CD4-positive, alpha-beta T cell (primary cell): ENCODE results near the gene MSANTD2. TPM values are rescaled to one million over a fixed set of nuclear protein-coding genes. Genes with fewer than 3 reads are reported as not detected.

Experiments
- ATAC-seq: fragments of 200-7000 bp; cut with Tn5 transposase; one replicate; pipeline ENCODE4 v1.10.0; 2022; ENCODE audit warnings: mild to moderate bottlenecking; ENCODE audit not compliant: poor library complexity
- CTCF ChIA-PET: fragments of 350-600 bp; sonication (Branson Sonifier 250); formaldehyde crosslinking; loops from one replicate; lab custom pipeline; 2021; ENCODE audit warnings: antibody characterized with exemption, inconsistent platforms; lab: Charles Lee
- POLR2A ChIA-PET: fragments of 350-600 bp; sonication (Branson Sonifier 250); formaldehyde crosslinking; loops from one replicate; lab custom pipeline; 2021; ENCODE audit warnings: antibody characterized with exemption, inconsistent platforms; lab: Charles Lee
- DNase-seq, 14 experiments: peaks; one replicate each; pipeline ENCODE4 v3.0.0-alpha.2; 2013 to 2020; ENCODE audit warnings: mixed read lengths in 2 of 14
- H3K27ac ChIP-seq, 2 donors: one replicate each; pipeline versions ENCODE4 v1.5.1 to v1.7.0; 2013; ENCODE audit warnings: low read length in 2 of 2, low read depth in 1 of 2, mild to moderate bottlenecking in 1 of 2
- H3K27me3 ChIP-seq, 2 experiments: 1 replicate in 1 of 2; 2 replicates in 1 of 2; pipeline versions ENCODE4 v1.6.1 to v1.7.0; 2013; ENCODE audit warnings: low read length in 2 of 2, control low read depth in 1 of 2, mild to moderate bottlenecking in 1 of 2, moderate library complexity in 1 of 2; ENCODE audit not compliant: insufficient read depth in 2 of 2, control insufficient read depth in 1 of 2
- H3K36me3 ChIP-seq: one replicate; pipeline ENCODE4 v1.6.1; 2013; ENCODE audit warnings: low read length, control low read depth; ENCODE audit not compliant: insufficient read depth
- H3K4me1 ChIP-seq: one replicate; pipeline ENCODE4 v1.6.1; 2013; ENCODE audit warnings: low read length, control low read depth; ENCODE audit not compliant: insufficient read depth
- H3K4me3 ChIP-seq: one replicate; pipeline ENCODE4 v1.5.1; 2013; ENCODE audit warnings: mild to moderate bottlenecking, low read length, moderate library complexity
- H3K9me3 ChIP-seq, 2 experiments: 1 replicate in 1 of 2; 2 replicates in 1 of 2; pipeline versions ENCODE4 v1.6.1 to v1.7.0; 2013; ENCODE audit warnings: low read length in 2 of 2, mild to moderate bottlenecking in 2 of 2, control low read depth in 1 of 2, moderate library complexity in 1 of 2; ENCODE audit not compliant: control insufficient read depth in 1 of 2, insufficient read depth in 1 of 2
- H3K27ac Mint-ChIP-seq: one replicate; pipeline ENCODE4 v1.8.0; 2020; ENCODE audit warnings: mixed read lengths
- H3K27me3 Mint-ChIP-seq: one replicate; pipeline ENCODE4 v1.8.0; 2021; ENCODE audit warnings: mixed read lengths
- H3K36me3 Mint-ChIP-seq: one replicate; pipeline ENCODE4 v1.8.0; 2021; ENCODE audit warnings: low read depth, mixed read lengths
- H3K4me1 Mint-ChIP-seq: one replicate; pipeline ENCODE4 v1.8.0; 2021; ENCODE audit warnings: low read depth, mixed read lengths
- H3K4me3 Mint-ChIP-seq: one replicate; pipeline ENCODE4 v1.8.0; 2020; ENCODE audit warnings: mild to moderate bottlenecking, mixed read lengths
- H3K9me3 Mint-ChIP-seq: one replicate; pipeline ENCODE4 v1.8.0; 2020; ENCODE audit warnings: mixed read lengths
- intact Hi-C, 2 experiments: fragments of 100-400 bp; cut with DNase I in 1 of 2; cut with micrococcal nuclease in 1 of 2; formaldehyde crosslinking; loops; one replicate each; pipeline versions ENCODE4 v1.15.1 to v1.9.0; 2023 to 2025; cut with DNase I, micrococcal nuclease
- total RNA-seq, 174 experiments: library from RNA in 2 of 174; stranded (reverse) in 2 of 174; gene quantifications; one replicate each; pipeline ENCODE4 v1.2.3 and lab custom pipeline; 2021 to 2026
- TF ChIP-seq, protein P1 (sequence below): fragments of 200-600 bp; IDR thresholded peaks from one replicate; pipeline ENCODE4 v1.8.0; 2022; ENCODE audit warnings: antibody characterized with exemption, mild to moderate bottlenecking

Gene MSANTD2
- total RNA-seq, 2 experiments from 2014 or later, result 4.2 to 5.1 TPM

GRCh38 chr11:124763156-124763947 is 36.9 kb downstream of the MSANTD2 start:
- H3K9me3 Mint-ChIP-seq, result no peaks in the 10 kb centered on the region
- ChIA-PET POLR2A (interaction anchor here (0.7 to 6.5 kb wide), 6 partner anchors 16 to 196 kb away, joined by 3 to 65 read pairs (median 6); partner anchors contain the start of genes MSANTD2, SIAE and SPA17), CTCF (interaction anchor here (0.6 to 6.1 kb wide), 24 partner anchors 9 to 852 kb away, joined by 3 to 60 read pairs (median 5); partner anchors contain the start of genes MSANTD2, SIAE, SPA17 and VSIG2)
- TF ChIP-seq, protein P1, sequence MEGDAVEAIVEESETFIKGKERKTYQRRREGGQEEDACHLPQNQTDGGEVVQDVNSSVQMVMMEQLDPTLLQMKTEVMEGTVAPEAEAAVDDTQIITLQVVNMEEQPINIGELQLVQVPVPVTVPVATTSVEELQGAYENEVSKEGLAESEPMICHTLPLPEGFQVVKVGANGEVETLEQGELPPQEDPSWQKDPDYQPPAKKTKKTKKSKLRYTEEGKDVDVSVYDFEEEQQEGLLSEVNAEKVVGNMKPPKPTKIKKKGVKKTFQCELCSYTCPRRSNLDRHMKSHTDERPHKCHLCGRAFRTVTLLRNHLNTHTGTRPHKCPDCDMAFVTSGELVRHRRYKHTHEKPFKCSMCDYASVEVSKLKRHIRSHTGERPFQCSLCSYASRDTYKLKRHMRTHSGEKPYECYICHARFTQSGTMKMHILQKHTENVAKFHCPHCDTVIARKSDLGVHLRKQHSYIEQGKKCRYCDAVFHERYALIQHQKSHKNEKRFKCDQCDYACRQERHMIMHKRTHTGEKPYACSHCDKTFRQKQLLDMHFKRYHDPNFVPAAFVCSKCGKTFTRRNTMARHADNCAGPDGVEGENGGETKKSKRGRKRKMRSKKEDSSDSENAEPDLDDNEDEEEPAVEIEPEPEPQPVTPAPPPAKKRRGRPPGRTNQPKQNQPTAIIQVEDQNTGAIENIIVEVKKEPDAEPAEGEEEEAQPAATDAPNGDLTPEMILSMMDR, result peak; percentile 77
- Histone ChIP-seq H3K4me3 (peak overlapping the region; percentile 68), H3K27ac (no peak overlapping the region), H3K27me3 (peaks cover 33 to 35% of the 10 kb centered on the region in 2 experiments), H3K9me3 (peaks cover 0 to 15% of the 10 kb centered on the region in 2 experiments), H3K4me1 (peaks cover 50% of the 10 kb centered on the region), H3K36me3 (peaks cover 6% of the 10 kb centered on the region)
- H3K4me1 Mint-ChIP-seq, result peaks cover 30% of the 10 kb centered on the region
- DNase-seq (peak; percentile 81 to 92 (median 86)), ATAC-seq (peak; percentile 50)
- no peak overlapping the region for H3K27ac Mint-ChIP-seq
- peaks cover 13% of the 10 kb centered on the region for H3K36me3 Mint-ChIP-seq
- H3K4me3 Mint-ChIP-seq, result peak overlapping the region; percentile 97
- intact Hi-C loops, result loop anchor here (1.0 to 10.0 kb wide), 6 partner anchors 17 to 1019 kb away; partner anchors contain the start of gene ZNF202 (in 1 of the 2)
- peaks cover 38% of the 10 kb centered on the region for H3K27me3 Mint-ChIP-seq

GRCh38 chr11:124762624-124763155 is 37.5 kb downstream of the MSANTD2 start:
- no peak overlapping the region for H3K27ac ChIP-seq
- Mint-ChIP-seq H3K4me1 (peaks cover 34% of the 10 kb centered on the region), H3K4me3 (peak overlapping the region; percentile 97), H3K27ac (no peak overlapping the region), H3K36me3 (peaks cover 11% of the 10 kb centered on the region), H3K27me3 (peaks cover 44% of the 10 kb centered on the region), H3K9me3 (no peaks in the 10 kb centered on the region)
- peaks cover 0 to 15% of the 10 kb centered on the region in 2 experiments for H3K9me3 ChIP-seq
- H3K4me1 ChIP-seq, result peaks cover 54% of the 10 kb centered on the region
- peaks cover 39 to 41% of the 10 kb centered on the region in 2 experiments for H3K27me3 ChIP-seq
- peak overlapping the region; percentile 68 for H3K4me3 ChIP-seq
- ChIA-PET CTCF (interaction anchor here (0.7 to 6.1 kb wide), 18 partner anchors 10 to 853 kb away, joined by 3 to 60 read pairs (median 6); partner anchors contain the start of genes MSANTD2, SIAE, SPA17 and VSIG2), POLR2A (interaction anchor here (1.0 to 6.5 kb wide), 5 partner anchors 15 to 93 kb away, joined by 3 to 65 read pairs (median 7); partner anchors contain the start of genes MSANTD2, SIAE and SPA17)
- TF ChIP-seq, protein P1, result no peak
- intact Hi-C loops, result loop anchor here (1.0 to 10.0 kb wide), 6 partner anchors 16 to 1018 kb away; partner anchors contain the start of gene ZNF202 (in 1 of the 2)
- ATAC-seq (peak; percentile 22), DNase-seq (no peak)
- peaks cover 5% of the 10 kb centered on the region for H3K36me3 ChIP-seq

- POLR2A ChIA-PET, result interaction anchor here (0.6 to 6.5 kb wide), 5 partner anchors 15 to 92 kb away, joined by 3 to 65 read pairs (median 7); partner anchors contain the start of genes MSANTD2, SIAE and SPA17
- peak; percentile 62 for ATAC-seq
- peaks cover 0 to 15% of the 10 kb centered on the region in 2 experiments for H3K9me3 ChIP-seq
- DNase-seq, result peak; percentile 41 to 84 (median 66)
- H3K4me1 ChIP-seq, result peaks cover 54% of the 10 kb centered on the region
- TF ChIP-seq, protein P1, result no peak
- H3K27ac ChIP-seq, result no peak within 1 kb of the TSS
- H3K27ac Mint-ChIP-seq, result no peak within 1 kb of the TSS
- peaks cover 11% of the 10 kb centered on the region for H3K36me3 Mint-ChIP-seq
- CTCF ChIA-PET, result interaction anchor here (1.3 to 6.1 kb wide), 12 partner anchors 10 to 114 kb away, joined by 4 to 60 read pairs (median 10); partner anchors contain the start of genes MSANTD2, SIAE, SPA17 and VSIG2
- intact Hi-C loops, result loop anchor here (2.0 to 10.0 kb wide), 3 partner anchors 75 to 1017 kb away; partner anchors contain the start of gene ZNF202 (in 1 of the 2)
- peak within 1 kb of the TSS; percentile 68 for H3K4me3 ChIP-seq
- peak within 1 kb of the TSS; percentile 97 for H3K4me3 Mint-ChIP-seq
- H3K4me1 Mint-ChIP-seq, result peaks cover 37% of the 10 kb centered on the region
- peaks cover 50% of the 10 kb centered on the region for H3K27me3 Mint-ChIP-seq
- peaks cover 45 to 46% of the 10 kb centered on the region in 2 experiments for H3K27me3 ChIP-seq
- H3K36me3 ChIP-seq, result peaks cover 2% of the 10 kb centered on the region
- no peaks in the 10 kb centered on the region for H3K9me3 Mint-ChIP-seq
Measured at GRCh38 chr11:124762105-124762623, 38.0 kb downstream of the MSANTD2 start, which contains the start of gene ESAM. Gene ESAM (minus strand): TSS chr11:124762290. CDS start chr11:124762154, 136 bp downstream.
